Activated CD8-positive, alpha-beta memory T cell treated with anti-CD3 and anti-CD28 coated beads for 4 hours (primary cell): ENCODE measurements around the gene SNRPD3.
"Not testable (repeated sequence)": the region's sequence is repeated elsewhere in the genome, so short reads cannot be mapped to it uniquely, and the experiment has no call there.

Source experiments
- DNase-seq, 2 donors: peaks; one replicate each; pipeline ENCODE4 v3.0.0-alpha.2; 2020; ENCODE audit warnings: low read depth in 2 of 2

SNRPD3 gene

GRCh38 chr22:24609888-24610287, 54.1 kb downstream of the SNRPD3 start:
- not testable (repeated sequence) for DNase-seq

DNA sequence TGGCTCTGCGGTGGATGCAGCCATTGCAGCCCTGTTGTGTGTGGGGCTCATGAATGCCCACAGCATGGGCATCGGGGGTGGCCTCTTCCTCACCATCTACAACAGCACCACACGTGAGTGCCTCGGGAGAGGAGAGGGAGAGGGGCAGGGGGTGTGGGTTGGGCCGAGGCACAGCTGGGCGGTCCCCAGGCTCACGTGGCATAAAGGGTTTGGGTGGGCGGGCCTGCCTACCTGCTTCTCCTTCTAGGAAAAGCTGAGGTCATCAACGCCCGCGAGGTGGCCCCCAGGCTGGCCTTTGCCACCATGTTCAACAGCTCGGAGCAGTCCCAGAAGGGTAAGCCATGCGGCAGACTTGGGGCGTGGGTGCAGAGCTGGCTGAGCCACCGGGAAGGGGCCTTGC, 59.0 kb downstream of the SNRPD3 start:
- DNase-seq, result not testable (repeated sequence)

- not testable (repeated sequence) for DNase-seq
These were observed 65.4 kb downstream of the SNRPD3 start for GRCh38 chr22:24621244-24621643.

DNA sequence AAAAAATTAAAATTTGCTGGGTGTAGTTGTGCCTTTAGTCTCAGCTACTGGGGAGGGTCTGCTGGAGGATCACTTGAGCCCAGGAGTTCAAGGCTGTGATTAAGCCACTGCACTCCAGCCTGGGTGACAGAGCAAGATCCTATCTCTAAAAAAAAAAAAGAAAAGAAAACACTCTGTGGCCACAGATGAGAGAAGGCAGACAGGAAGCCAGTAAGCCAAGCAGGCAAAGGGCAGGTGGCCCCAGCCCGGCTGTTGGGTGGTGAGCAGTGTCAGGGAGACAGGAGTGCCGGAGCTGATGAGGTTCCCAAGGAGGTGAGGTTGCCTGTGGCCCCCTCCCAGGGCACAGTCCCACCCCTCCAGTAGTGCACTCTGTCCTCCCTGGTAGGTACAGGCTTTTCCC, 66.8 kb downstream of the SNRPD3 start:
- DNase-seq, result not testable (repeated sequence)
